ENCODE measurements around the gene SOCS6.

GRCh38 chr18:70365361-70365760 is 76.5 kb downstream of the SOCS6 start:
- TF ChIP-seq POLR2AphosphoS5 (IDR thresholded peaks at IDR 0.05) (no peak), CTCF (IDR thresholded peaks at IDR 0.05) (no peak)
